ENCODE results near the gene CHCHD3.

The CHCHD3 gene

DNA sequence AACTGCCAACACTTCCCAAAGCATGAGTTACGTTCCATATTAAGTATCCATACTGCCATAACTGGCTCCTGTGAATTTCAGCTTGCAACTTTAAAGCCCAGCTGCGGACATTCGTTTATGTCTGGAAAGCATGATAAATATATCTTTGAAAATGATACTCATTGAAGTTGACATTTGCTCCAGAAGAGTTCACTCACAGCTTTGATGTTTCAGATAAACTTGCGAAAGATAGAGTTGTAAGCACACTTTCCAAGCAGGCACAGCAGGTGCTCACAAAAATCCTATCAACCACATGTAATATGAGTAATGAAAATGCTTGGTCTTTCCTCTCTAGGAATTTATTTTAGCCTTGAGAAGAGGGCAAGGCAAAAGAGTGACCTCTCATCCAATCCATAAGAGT lies 4.5 kb downstream of the CHCHD3 start:
- H3K4me3 ChIP-seq (ENCODE audit: low read length) = no peak overlapping the region
- H3K9me3 ChIP-seq (ENCODE audit: control insufficient read depth, low read length) = no peaks in the 10 kb centered on the region
- DNase-seq (ENCODE audit: low read depth) = no peak
- H3K9ac ChIP-seq (ENCODE audit: low read length) = no peak overlapping the region
- H3K36me3 ChIP-seq (ENCODE audit: control insufficient read depth, insufficient read depth, low read length, severe bottlenecking) = peaks cover 8% of the 10 kb centered on the region
- peaks cover 31% of the 10 kb centered on the region for H3K4me1 ChIP-seq (ENCODE audit: control insufficient read depth, insufficient read depth, low read length)
- no peaks in the 10 kb centered on the region for H3K27me3 ChIP-seq (replicated peaks; ENCODE audit: control insufficient read depth, insufficient read depth, low read length)

DNA sequence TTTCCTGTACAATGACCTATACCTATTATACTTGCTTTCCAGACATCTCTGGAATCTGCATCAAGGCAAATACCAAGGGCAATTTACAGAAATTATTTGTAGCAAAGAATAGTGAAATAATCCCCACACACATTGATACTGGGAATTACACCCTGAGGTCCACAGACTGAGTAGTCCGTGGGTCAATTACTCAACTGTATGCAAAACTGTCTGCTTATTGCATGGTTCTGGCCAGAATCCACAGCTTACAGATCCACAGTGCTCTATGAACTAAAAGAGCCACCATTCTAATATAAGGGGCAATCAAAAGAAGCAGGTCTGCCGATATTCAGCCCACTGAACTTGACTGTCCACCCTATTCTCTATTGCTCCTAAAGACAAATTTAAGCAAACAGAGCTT lies 5.7 kb downstream of the CHCHD3 start:
- no peaks in the 10 kb centered on the region for H3K27me3 ChIP-seq (replicated peaks; ENCODE audit: control insufficient read depth, insufficient read depth, low read length)
- peaks cover 8% of the 10 kb centered on the region for H3K36me3 ChIP-seq (ENCODE audit: control insufficient read depth, insufficient read depth, low read length, severe bottlenecking)
- H3K4me1 ChIP-seq (ENCODE audit: control insufficient read depth, insufficient read depth, low read length) = peaks cover 31% of the 10 kb centered on the region
- H3K9ac ChIP-seq (ENCODE audit: low read length) = no peak overlapping the region
- no peak for DNase-seq (ENCODE audit: low read depth)
- H3K9me3 ChIP-seq (ENCODE audit: control insufficient read depth, low read length) = no peaks in the 10 kb centered on the region
- H3K4me3 ChIP-seq (ENCODE audit: low read length) = no peak overlapping the region

DNA sequence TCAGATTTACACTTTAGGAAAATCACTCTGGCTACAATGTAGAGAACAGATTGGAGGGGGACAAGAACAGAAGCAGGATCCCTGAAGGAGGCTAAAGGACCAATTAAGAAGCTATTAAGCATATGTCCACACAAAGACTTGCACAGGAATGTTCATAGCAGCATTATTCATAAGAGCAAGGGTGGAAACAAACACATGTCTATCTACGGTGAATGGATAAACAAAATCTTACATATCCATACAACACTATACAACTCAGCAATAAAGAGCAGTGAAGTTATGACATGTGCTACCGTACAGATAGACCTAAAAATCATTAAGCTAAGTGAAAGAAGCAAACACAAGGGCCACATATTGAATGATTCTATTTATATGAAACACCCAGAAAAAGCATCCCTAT lies 10.4 kb downstream of the CHCHD3 start:
- H3K4me1 ChIP-seq (ENCODE audit: control insufficient read depth, insufficient read depth, low read length) = peaks cover 6% of the 10 kb centered on the region
- no peak for DNase-seq (ENCODE audit: low read depth)
- no peak overlapping the region for H3K9ac ChIP-seq (ENCODE audit: low read length)
- H3K27me3 ChIP-seq (replicated peaks; ENCODE audit: control insufficient read depth, insufficient read depth, low read length) = no peaks in the 10 kb centered on the region
- peaks cover 28% of the 10 kb centered on the region for H3K36me3 ChIP-seq (ENCODE audit: control insufficient read depth, insufficient read depth, low read length, severe bottlenecking)
- H3K4me3 ChIP-seq (ENCODE audit: low read length) = no peak overlapping the region
- H3K9me3 ChIP-seq (ENCODE audit: control insufficient read depth, low read length) = no peaks in the 10 kb centered on the region

DNA sequence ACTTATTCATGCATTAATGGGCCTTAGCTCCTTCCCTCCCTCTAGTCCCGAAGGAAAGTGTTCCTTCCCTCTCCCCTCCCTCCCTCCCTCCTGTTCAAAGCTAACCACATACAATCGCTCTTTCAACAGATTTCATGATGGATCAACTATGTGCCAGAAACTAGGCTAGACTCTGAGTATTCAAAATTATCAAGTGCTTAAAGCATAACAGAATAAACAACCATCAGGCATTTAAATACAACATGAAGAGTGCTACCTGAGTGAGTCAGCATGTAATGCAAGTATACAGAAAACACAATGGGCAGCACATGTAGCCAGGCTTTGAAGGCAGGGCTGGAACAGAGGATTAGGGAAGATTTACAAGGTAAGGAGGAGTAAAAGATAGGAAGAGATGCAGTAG lies 11.3 kb downstream of the CHCHD3 start:
- Histone ChIP-seq H3K9ac (ENCODE audit: low read length) (no peak overlapping the region), H3K4me1 (ENCODE audit: control insufficient read depth, insufficient read depth, low read length) (peaks cover 2% of the 10 kb centered on the region), H3K36me3 (ENCODE audit: control insufficient read depth, insufficient read depth, low read length, severe bottlenecking) (peaks cover 35% of the 10 kb centered on the region), H3K27me3 (replicated peaks; ENCODE audit: control insufficient read depth, insufficient read depth, low read length) (no peaks in the 10 kb centered on the region), H3K9me3 (ENCODE audit: control insufficient read depth, low read length) (no peaks in the 10 kb centered on the region), H3K4me3 (ENCODE audit: low read length) (no peak overlapping the region)
- DNase-seq (ENCODE audit: low read depth) = no peak

DNA sequence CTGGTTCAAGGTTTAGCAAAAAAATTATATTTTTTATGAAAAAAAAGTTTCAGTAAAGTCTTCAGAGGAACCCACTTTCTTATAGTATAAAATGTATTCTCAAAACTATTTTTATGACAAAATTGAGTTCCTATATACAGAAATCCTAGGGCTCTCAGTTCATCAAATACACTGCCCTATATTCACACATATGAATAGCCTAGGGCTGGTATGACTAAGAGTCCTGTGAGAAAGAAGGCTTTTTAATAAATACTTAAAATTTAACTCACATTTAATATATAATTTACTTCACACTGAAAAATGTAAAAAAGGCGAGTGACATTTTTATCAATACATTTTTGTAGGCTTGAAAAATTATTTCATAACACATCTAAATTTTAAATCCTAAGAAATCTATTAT lies 16.6 kb downstream of the CHCHD3 start:
- peaks cover 7% of the 10 kb centered on the region for H3K4me1 ChIP-seq (ENCODE audit: control insufficient read depth, insufficient read depth, low read length)
- H3K9ac ChIP-seq (ENCODE audit: low read length) = no peak overlapping the region
- H3K36me3 ChIP-seq (ENCODE audit: control insufficient read depth, insufficient read depth, low read length, severe bottlenecking) = peaks cover 30% of the 10 kb centered on the region
- no peaks in the 10 kb centered on the region for H3K9me3 ChIP-seq (ENCODE audit: control insufficient read depth, low read length)
- no peaks in the 10 kb centered on the region for H3K27me3 ChIP-seq (replicated peaks; ENCODE audit: control insufficient read depth, insufficient read depth, low read length)
- DNase-seq (ENCODE audit: low read depth) = no peak
- no peak overlapping the region for H3K4me3 ChIP-seq (ENCODE audit: low read length)

DNA sequence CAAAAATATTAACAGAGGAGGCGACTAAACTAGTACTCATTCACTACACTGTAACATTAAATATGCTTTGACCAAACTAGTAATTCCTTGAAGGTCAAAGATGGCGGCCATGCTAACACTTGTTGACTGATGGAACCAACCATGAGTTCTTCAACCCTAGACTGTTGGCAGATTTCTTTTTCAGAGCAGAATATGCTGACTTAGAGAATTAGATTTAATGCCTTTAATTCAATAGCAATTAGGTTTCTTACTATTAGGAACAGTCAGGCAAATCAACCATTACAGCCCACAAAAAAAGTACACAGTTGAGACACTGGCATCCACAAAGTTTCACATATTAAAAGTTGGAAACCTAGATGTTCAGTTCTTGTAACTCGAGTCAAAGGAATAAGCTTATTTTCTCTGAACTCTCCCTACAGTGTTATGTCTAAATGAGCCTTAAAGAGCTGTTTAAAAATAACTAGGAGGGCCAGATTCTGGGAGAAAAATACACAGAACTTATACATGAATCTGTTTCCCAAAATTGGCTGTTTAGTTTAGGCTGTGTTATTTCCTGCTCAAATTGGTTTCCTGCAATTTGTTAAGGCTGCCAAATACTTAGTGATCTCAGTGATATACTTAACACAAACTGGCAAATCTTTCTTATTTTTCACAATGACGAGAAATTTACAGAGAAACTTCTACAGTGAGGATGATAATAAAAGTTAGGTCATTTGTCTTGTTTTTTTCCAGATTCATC lies 17.6 kb downstream of the CHCHD3 start:
- H3K27me3 ChIP-seq (replicated peaks; ENCODE audit: control insufficient read depth, insufficient read depth, low read length) = no peaks in the 10 kb centered on the region
- H3K9me3 ChIP-seq (ENCODE audit: control insufficient read depth, low read length) = no peaks in the 10 kb centered on the region
- H3K4me3 ChIP-seq (ENCODE audit: low read length) = no peak overlapping the region
- H3K9ac ChIP-seq (ENCODE audit: low read length) = no peak overlapping the region
- peaks cover 7% of the 10 kb centered on the region for H3K4me1 ChIP-seq (ENCODE audit: control insufficient read depth, insufficient read depth, low read length)
- peaks cover 30% of the 10 kb centered on the region for H3K36me3 ChIP-seq (ENCODE audit: control insufficient read depth, insufficient read depth, low read length, severe bottlenecking)
- DNase-seq (ENCODE audit: low read depth) = no peak

DNA sequence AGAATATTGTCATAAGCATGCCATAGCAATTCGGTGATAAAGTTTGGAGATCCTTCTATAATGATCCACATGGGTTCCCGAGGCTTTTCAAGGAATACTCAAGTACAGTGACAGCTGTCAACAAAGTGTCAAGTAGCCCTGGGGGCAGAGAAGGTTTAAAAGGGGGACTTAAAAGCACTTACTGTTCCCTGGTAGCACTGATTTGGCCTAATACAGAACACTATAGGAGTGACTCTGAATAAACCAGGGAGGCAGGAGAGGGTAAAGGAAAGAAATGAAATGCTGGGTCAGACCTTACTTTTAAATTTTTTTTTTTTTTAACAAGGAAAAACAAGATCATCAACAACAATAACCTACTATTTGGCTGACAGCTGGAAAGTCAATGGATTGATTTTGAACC lies 20.1 kb downstream of the CHCHD3 start:
- Histone ChIP-seq H3K36me3 (ENCODE audit: control insufficient read depth, insufficient read depth, low read length, severe bottlenecking) (peaks cover 10% of the 10 kb centered on the region), H3K27me3 (replicated peaks; ENCODE audit: control insufficient read depth, insufficient read depth, low read length) (no peaks in the 10 kb centered on the region), H3K4me1 (ENCODE audit: control insufficient read depth, insufficient read depth, low read length) (peaks cover 7% of the 10 kb centered on the region), H3K9ac (ENCODE audit: low read length) (no peak overlapping the region), H3K9me3 (ENCODE audit: control insufficient read depth, low read length) (no peaks in the 10 kb centered on the region), H3K4me3 (ENCODE audit: low read length) (no peak overlapping the region)
- no peak for DNase-seq (ENCODE audit: low read depth)

DNA sequence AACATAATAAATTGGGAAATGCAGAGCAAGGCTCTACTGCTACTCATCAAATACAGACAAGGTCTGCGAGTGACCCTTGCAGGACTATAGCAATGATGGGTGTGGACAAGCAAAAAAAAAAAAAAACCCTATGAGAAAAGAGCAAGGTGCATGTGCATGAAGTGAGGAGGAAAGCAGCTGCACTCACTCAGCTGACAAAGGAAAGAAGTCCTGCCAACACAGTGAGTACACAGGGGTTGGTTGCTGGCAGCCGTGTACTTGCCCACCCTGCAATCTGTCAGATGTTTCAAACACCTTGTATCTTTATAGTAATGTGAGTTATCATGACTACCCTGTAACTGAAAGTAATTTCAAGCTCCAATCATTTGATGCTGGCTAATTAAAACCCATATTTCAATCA lies 20.5 kb downstream of the CHCHD3 start:
- no peak for DNase-seq (ENCODE audit: low read depth)
- Histone ChIP-seq H3K4me1 (ENCODE audit: control insufficient read depth, insufficient read depth, low read length) (peaks cover 7% of the 10 kb centered on the region), H3K9me3 (ENCODE audit: control insufficient read depth, low read length) (no peaks in the 10 kb centered on the region), H3K4me3 (ENCODE audit: low read length) (no peak overlapping the region), H3K27me3 (replicated peaks; ENCODE audit: control insufficient read depth, insufficient read depth, low read length) (no peaks in the 10 kb centered on the region), H3K9ac (ENCODE audit: low read length) (no peak overlapping the region), H3K36me3 (ENCODE audit: control insufficient read depth, insufficient read depth, low read length, severe bottlenecking) (peaks cover 6% of the 10 kb centered on the region)

DNA sequence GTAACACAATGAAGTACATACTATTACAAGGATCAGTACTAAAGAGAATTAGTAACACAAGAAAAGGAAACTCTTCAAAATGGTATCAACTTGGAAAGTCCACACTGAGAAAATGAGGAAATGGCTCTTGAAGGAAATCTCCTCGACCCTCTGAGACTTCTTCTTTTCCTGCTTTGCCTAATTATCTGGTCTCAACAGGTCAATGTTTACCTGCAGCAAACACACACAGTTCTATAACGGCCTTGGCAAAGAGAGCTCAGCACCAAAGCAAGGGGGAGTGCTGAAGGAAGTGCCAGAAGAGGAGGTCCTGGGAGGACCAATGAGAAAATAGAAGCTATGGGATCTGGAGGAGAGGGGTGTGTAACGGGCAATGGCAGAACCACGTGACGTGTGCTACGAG lies 21.9 kb downstream of the CHCHD3 start:
- Histone ChIP-seq H3K9ac (ENCODE audit: low read length) (no peak overlapping the region), H3K9me3 (ENCODE audit: control insufficient read depth, low read length) (no peaks in the 10 kb centered on the region), H3K36me3 (ENCODE audit: control insufficient read depth, insufficient read depth, low read length, severe bottlenecking) (no peaks in the 10 kb centered on the region), H3K4me1 (ENCODE audit: control insufficient read depth, insufficient read depth, low read length) (peaks cover 7% of the 10 kb centered on the region), H3K27me3 (replicated peaks; ENCODE audit: control insufficient read depth, insufficient read depth, low read length) (no peaks in the 10 kb centered on the region), H3K4me3 (ENCODE audit: low read length) (no peak overlapping the region)
- no peak for DNase-seq (ENCODE audit: low read depth)

DNA sequence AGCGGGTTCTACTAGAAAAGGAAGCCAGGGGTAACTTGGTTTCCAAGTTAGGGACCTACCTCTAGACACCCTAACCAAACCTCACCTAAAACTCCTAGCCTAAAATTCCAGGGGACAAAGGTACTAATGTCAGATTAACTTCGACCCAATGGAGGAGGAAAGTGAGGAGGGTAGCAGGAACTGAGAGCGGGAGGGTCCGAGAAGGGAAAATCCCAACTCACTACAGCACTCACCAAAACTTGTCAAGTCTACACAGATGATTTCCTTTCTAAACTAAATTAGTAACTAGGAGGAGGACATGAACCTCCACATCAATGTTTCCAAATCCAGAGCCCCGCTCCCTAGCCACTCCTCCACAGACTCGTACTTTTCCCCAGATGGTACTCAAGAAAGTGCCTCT lies 22.6 kb downstream of the CHCHD3 start:
- no peaks in the 10 kb centered on the region for H3K36me3 ChIP-seq (ENCODE audit: control insufficient read depth, insufficient read depth, low read length, severe bottlenecking)
- H3K4me3 ChIP-seq (ENCODE audit: low read length) = no peak overlapping the region
- DNase-seq (ENCODE audit: low read depth) = no peak
- no peaks in the 10 kb centered on the region for H3K27me3 ChIP-seq (replicated peaks; ENCODE audit: control insufficient read depth, insufficient read depth, low read length)
- peaks cover 6% of the 10 kb centered on the region for H3K4me1 ChIP-seq (ENCODE audit: control insufficient read depth, insufficient read depth, low read length)
- H3K9me3 ChIP-seq (ENCODE audit: control insufficient read depth, low read length) = no peaks in the 10 kb centered on the region
- no peak overlapping the region for H3K9ac ChIP-seq (ENCODE audit: low read length)

DNA sequence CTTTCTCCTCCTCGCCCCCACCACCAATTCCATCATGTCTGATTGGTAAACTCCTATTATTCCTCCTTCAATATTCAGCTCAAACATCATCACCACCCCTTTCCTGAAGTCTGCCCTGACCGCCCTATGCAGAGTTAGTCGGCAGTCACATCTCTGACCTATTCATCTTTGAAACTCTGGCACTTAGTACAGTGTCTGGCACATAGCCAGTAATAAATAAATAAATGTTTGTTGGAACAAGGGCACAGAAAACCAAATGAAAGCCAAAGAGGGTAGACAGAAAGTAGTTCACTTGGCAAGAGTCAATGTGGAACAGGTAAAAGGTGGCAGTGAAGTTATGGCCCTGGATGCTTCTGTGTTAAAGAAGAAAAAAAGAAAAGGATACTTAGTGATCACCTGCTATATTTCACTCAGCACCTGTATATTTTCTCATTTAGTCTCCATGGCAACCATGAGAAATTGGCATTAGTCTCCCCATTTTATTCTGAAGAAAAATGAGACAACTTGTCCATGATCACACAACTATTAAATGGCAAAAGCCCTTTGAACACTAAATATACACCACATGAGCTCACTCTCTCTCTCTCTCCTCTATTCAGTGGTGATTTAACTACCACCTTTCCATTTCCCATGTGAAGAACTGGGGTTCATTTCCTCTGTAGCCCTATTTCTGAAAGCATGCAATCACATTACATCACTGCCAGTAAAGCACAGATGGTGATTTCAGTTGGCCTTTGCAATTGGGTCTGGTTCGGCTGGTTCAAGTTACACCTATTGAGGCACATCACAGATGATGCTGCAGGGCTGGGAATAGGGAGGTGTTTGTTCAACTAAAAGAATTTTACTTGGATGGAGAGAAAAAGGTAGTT lies 25.3 kb downstream of the CHCHD3 start:
- Histone ChIP-seq H3K27me3 (replicated peaks; ENCODE audit: control insufficient read depth, insufficient read depth, low read length) (no peaks in the 10 kb centered on the region), H3K9ac (ENCODE audit: low read length) (no peak overlapping the region), H3K4me1 (ENCODE audit: control insufficient read depth, insufficient read depth, low read length) (peaks cover 29% of the 10 kb centered on the region), H3K4me3 (ENCODE audit: low read length) (no peak overlapping the region), H3K36me3 (ENCODE audit: control insufficient read depth, insufficient read depth, low read length, severe bottlenecking) (no peaks in the 10 kb centered on the region), H3K9me3 (ENCODE audit: control insufficient read depth, low read length) (no peaks in the 10 kb centered on the region)
- no peak for DNase-seq (ENCODE audit: low read depth)
